ENCODE results near the gene ZNF592.
"Not testable (repeated sequence)": the region's sequence is repeated elsewhere in the genome, so short reads cannot be mapped to it uniquely, and the experiment has no call there.

The ZNF592 gene

GRCh38 chr15:84834229-84834955 is 86.0 kb downstream of the ZNF592 start:
- Histone ChIP-seq H3K9me3 (replicated peaks; ENCODE audit: low read length) (no peaks in the 10 kb centered on the region), H3K4me3 (ENCODE audit: low read length) (no peak overlapping the region), H3K27me3 (ENCODE audit: control insufficient read depth, insufficient read depth, low read length) (no peaks in the 10 kb centered on the region), H3K4me2 (ENCODE audit: low read length) (no peak overlapping the region), H3K36me3 (ENCODE audit: insufficient read depth, low read length) (no peaks in the 10 kb centered on the region), H3K4me1 (ENCODE audit: control insufficient read depth, insufficient read depth, low read length) (no peaks in the 10 kb centered on the region), H3K9ac (ENCODE audit: low read depth, low read length) (no peak overlapping the region)

GRCh38 chr15:84834969-84835368 is 86.6 kb downstream of the ZNF592 start:
- Histone ChIP-seq H3K4me3 (ENCODE audit: low read length) (no peak overlapping the region), H3K27me3 (ENCODE audit: control insufficient read depth, insufficient read depth, low read length) (no peaks in the 10 kb centered on the region), H3K36me3 (ENCODE audit: insufficient read depth, low read length) (no peaks in the 10 kb centered on the region), H3K4me2 (ENCODE audit: low read length) (no peak overlapping the region), H3K9me3 (replicated peaks; ENCODE audit: low read length) (no peaks in the 10 kb centered on the region), H3K9ac (ENCODE audit: low read depth, low read length) (no peak overlapping the region), H3K4me1 (ENCODE audit: control insufficient read depth, insufficient read depth, low read length) (peaks cover 2% of the 10 kb centered on the region)

DNA sequence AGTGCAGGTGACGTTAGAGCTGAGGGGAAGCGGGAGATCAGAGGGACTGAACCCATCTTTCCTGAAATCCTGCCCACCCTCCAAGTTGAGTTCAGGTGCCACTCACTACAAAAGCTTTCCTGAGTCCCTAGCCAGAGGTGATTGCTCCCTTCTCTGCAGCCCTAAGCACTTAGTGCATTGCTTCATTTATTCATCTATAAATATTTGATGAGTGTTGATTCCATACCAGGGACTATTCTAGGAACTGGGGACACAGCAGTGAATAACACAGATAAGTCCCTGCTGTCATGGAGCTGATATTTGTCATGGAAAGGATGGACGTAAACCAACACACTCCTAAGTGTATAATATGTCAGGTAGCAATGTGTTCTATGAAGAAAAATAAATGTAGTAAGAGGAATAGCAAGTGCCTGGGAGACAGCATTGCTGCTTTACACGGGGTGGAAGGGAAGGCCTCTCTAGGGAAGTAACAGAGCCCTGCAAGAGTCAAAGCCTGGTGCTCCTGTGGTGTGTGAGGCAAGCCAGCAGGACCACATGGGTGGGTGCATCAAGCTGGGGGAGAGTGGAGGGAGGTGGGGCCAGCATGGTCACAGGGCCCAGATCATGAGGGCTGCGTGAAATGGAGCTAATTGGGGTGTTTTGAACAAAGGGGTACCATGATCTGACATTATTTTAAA is 87.4 kb downstream of the ZNF592 start:
- no peaks in the 10 kb centered on the region for H3K36me3 ChIP-seq (ENCODE audit: insufficient read depth, low read length)
- H3K9ac ChIP-seq (ENCODE audit: low read depth, low read length): no peak overlapping the region
- no peaks in the 10 kb centered on the region for H3K9me3 ChIP-seq (replicated peaks; ENCODE audit: low read length)
- H3K4me2 ChIP-seq (ENCODE audit: low read length): no peak overlapping the region
- H3K4me3 ChIP-seq (ENCODE audit: low read length): no peak overlapping the region
- no peaks in the 10 kb centered on the region for H3K27me3 ChIP-seq (ENCODE audit: control insufficient read depth, insufficient read depth, low read length)
- H3K4me1 ChIP-seq (ENCODE audit: control insufficient read depth, insufficient read depth, low read length): peaks cover 10% of the 10 kb centered on the region

- Histone ChIP-seq H3K9me3 (replicated peaks; ENCODE audit: low read length) (no peaks in the 10 kb centered on the region), H3K4me2 (ENCODE audit: low read length) (no peak overlapping the region), H3K36me3 (ENCODE audit: insufficient read depth, low read length) (no peaks in the 10 kb centered on the region), H3K4me3 (ENCODE audit: low read length) (no peak overlapping the region), H3K9ac (ENCODE audit: low read depth, low read length) (no peak overlapping the region), H3K27me3 (ENCODE audit: control insufficient read depth, insufficient read depth, low read length) (no peaks in the 10 kb centered on the region), H3K4me1 (ENCODE audit: control insufficient read depth, insufficient read depth, low read length) (peaks cover 15% of the 10 kb centered on the region)
Measured at GRCh38 chr15:84836844-84837243, 88.5 kb downstream of the ZNF592 start.

DNA sequence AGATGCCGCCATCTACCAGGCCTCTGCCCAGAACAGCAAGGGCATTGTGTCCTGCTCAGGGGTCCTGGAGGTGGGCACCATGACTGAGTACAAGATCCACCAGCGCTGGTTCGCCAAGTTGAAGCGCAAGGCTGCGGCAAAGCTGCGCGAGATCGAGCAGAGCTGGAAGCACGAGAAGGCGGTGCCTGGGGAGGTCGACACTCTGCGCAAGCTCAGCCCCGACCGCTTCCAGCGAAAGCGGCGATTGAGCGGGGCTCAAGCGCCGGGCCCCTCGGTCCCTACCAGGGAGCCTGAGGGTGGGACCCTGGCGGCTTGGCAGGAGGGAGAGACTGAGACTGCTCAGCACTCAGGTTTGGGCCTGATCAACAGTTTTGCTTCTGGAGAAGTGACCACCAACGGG is 91.3 kb downstream of the ZNF592 start:
- Histone ChIP-seq H3K4me3 (ENCODE audit: low read length) (no peak overlapping the region), H3K9ac (ENCODE audit: low read depth, low read length) (no peak overlapping the region), H3K36me3 (ENCODE audit: insufficient read depth, low read length) (no peaks in the 10 kb centered on the region), H3K4me2 (ENCODE audit: low read length) (no peak overlapping the region), H3K27me3 (ENCODE audit: control insufficient read depth, insufficient read depth, low read length) (no peaks in the 10 kb centered on the region), H3K9me3 (replicated peaks; ENCODE audit: low read length) (no peaks in the 10 kb centered on the region), H3K4me1 (ENCODE audit: control insufficient read depth, insufficient read depth, low read length) (peaks cover 15% of the 10 kb centered on the region)

DNA sequence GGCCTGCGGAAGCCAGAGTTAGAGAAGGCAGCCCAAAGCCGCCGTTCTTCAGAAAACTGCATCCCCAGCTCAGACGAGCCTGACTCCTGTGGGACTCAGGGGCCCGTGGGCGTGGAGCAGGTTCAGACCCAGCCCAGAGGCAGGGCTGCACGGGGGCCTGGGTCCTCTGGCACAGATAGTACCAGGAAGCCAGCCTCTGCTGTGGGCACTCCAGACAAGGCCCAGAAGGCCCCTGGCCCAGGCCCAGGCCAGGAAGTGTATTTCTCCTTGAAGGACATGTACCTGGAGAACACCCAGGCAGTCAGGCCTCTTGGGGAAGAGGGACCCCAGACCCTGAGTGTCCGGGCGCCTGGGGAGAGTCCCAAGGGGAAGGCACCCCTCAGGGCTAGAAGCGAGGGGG is 91.9 kb downstream of the ZNF592 start:
- H3K4me1 ChIP-seq (ENCODE audit: control insufficient read depth, insufficient read depth, low read length): peaks cover 15% of the 10 kb centered on the region

GRCh38 chr15:84840741-84841429 is 92.5 kb downstream of the ZNF592 start:
- Histone ChIP-seq H3K27me3 (ENCODE audit: control insufficient read depth, insufficient read depth, low read length) (no peaks in the 10 kb centered on the region), H3K9me3 (replicated peaks; ENCODE audit: low read length) (no peaks in the 10 kb centered on the region), H3K4me1 (ENCODE audit: control insufficient read depth, insufficient read depth, low read length) (peaks cover 15% of the 10 kb centered on the region), H3K4me2 (ENCODE audit: low read length) (no peak overlapping the region), H3K4me3 (ENCODE audit: low read length) (no peak overlapping the region), H3K36me3 (ENCODE audit: insufficient read depth, low read length) (no peaks in the 10 kb centered on the region), H3K9ac (ENCODE audit: low read depth, low read length) (peak overlapping the region; percentile 40)

More for the DNA sequence above, 91.9 kb downstream of the ZNF592 start:
- no peaks in the 10 kb centered on the region for H3K36me3 ChIP-seq (ENCODE audit: insufficient read depth, low read length)
- H3K27me3 ChIP-seq (ENCODE audit: control insufficient read depth, insufficient read depth, low read length): no peaks in the 10 kb centered on the region
- no peaks in the 10 kb centered on the region for H3K9me3 ChIP-seq (replicated peaks; ENCODE audit: low read length)
- peak overlapping the region; percentile 40 for H3K9ac ChIP-seq (ENCODE audit: low read depth, low read length)
- no peak overlapping the region for H3K4me3 ChIP-seq (ENCODE audit: low read length)
- H3K4me2 ChIP-seq (ENCODE audit: low read length): no peak overlapping the region

DNA sequence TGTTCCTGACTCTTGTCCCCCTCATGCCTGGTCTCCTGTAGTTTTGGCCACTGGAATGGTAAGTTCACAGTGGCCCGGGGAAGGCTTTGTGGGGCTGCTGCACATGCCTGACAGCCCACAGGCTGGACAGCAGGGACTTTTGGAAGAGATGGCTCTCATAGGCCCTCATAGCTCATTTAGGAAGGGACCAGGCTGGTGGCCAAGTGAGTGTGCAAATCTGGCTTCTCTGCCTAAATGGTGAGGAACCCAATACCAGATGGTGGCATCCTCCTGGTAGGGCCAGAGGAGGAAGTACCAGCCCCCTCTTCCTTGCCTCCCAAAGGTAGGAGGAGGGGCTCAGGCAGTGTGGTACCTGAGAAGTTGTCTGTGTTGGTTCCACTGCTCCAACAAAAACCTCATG is 94.4 kb downstream of the ZNF592 start:
- no peak overlapping the region for H3K4me2 ChIP-seq (ENCODE audit: low read length)

DNA sequence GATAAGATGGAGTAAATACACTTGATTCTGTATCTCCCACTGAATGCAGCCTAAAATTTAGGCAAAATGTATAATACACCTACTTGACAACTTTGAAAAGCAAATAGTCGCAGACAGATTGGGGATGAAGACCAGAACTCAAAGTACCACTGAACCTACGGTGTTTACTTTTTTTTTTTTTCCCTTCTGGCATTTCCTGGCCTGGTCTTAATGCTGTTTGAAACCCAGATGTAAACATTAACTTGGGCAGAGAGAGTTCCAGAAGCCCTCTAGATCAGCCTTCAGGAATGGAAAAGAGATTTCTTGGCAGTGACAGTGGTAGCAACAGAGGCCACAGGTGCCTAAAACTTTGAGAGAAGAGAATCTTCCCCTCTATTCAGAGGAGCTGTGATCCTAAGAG is 96.6 kb downstream of the ZNF592 start:
- Histone ChIP-seq H3K9ac (ENCODE audit: low read depth, low read length) (no peak overlapping the region), H3K27me3 (ENCODE audit: control insufficient read depth, insufficient read depth, low read length) (no peaks in the 10 kb centered on the region), H3K4me2 (ENCODE audit: low read length) (no peak overlapping the region), H3K4me1 (ENCODE audit: control insufficient read depth, insufficient read depth, low read length) (peaks cover 13% of the 10 kb centered on the region), H3K9me3 (replicated peaks; ENCODE audit: low read length) (no peaks in the 10 kb centered on the region), H3K36me3 (ENCODE audit: insufficient read depth, low read length) (no peaks in the 10 kb centered on the region), H3K4me3 (ENCODE audit: low read length) (no peak overlapping the region)

More for the DNA sequence above, 94.4 kb downstream of the ZNF592 start:
- H3K36me3 ChIP-seq (ENCODE audit: insufficient read depth, low read length): no peaks in the 10 kb centered on the region
- H3K4me3 ChIP-seq (ENCODE audit: low read length): no peak overlapping the region
- no peak overlapping the region for H3K9ac ChIP-seq (ENCODE audit: low read depth, low read length)
- peaks cover 15% of the 10 kb centered on the region for H3K4me1 ChIP-seq (ENCODE audit: control insufficient read depth, insufficient read depth, low read length)
- H3K9me3 ChIP-seq (replicated peaks; ENCODE audit: low read length): no peaks in the 10 kb centered on the region
- no peaks in the 10 kb centered on the region for H3K27me3 ChIP-seq (ENCODE audit: control insufficient read depth, insufficient read depth, low read length)

- not testable (repeated sequence) for H3K9ac ChIP-seq (ENCODE audit: low read depth, low read length); H3K27me3 ChIP-seq (ENCODE audit: control insufficient read depth, insufficient read depth, low read length); H3K4me3 ChIP-seq (ENCODE audit: low read length); H3K4me1 ChIP-seq (ENCODE audit: control insufficient read depth, insufficient read depth, low read length); H3K4me2 ChIP-seq (ENCODE audit: low read length); H3K9me3 ChIP-seq (replicated peaks; ENCODE audit: low read length); H3K36me3 ChIP-seq (ENCODE audit: insufficient read depth, low read length)
Measured at GRCh38 chr15:84845631-84846030, 97.2 kb downstream of the ZNF592 start.

- Histone ChIP-seq H3K4me1 (ENCODE audit: control insufficient read depth, insufficient read depth, low read length) (no peaks in the 10 kb centered on the region), H3K9me3 (replicated peaks; ENCODE audit: low read length) (no peaks in the 10 kb centered on the region), H3K9ac (ENCODE audit: low read depth, low read length) (no peak overlapping the region), H3K36me3 (ENCODE audit: insufficient read depth, low read length) (no peaks in the 10 kb centered on the region), H3K27me3 (ENCODE audit: control insufficient read depth, insufficient read depth, low read length) (no peaks in the 10 kb centered on the region), H3K4me2 (ENCODE audit: low read length) (no peak overlapping the region), H3K4me3 (ENCODE audit: low read length) (no peak overlapping the region)
Measured at GRCh38 chr15:84846269-84846668, 97.9 kb downstream of the ZNF592 start.
